Endodermal cell (in vitro differentiated cells): Measurements from ENCODE around the gene SORCS2. TPM values are rescaled to one million over a fixed set of nuclear protein-coding genes. Genes with fewer than 3 reads are reported as not detected.
A peak's percentile ranks its signal among the peaks of the same experiment; 100 is the strongest.

Experiments
- DNase-seq: peaks from one replicate; pipeline ENCODE4 v3.0.0-alpha.2; 2017
- H3K27ac ChIP-seq: 2 replicates; pipeline ENCODE4 v1.5.1; 2013; ENCODE audit warnings: mild to moderate bottlenecking, low read depth, low read length, moderate library complexity
- H3K27me3 ChIP-seq: 2 replicates; pipeline ENCODE4 v1.6.1; 2013; ENCODE audit warnings: mild to moderate bottlenecking, low read length, moderate library complexity; ENCODE audit not compliant: insufficient read depth, control insufficient read depth, poor library complexity, severe bottlenecking
- H3K36me3 ChIP-seq: 2 replicates; pipeline ENCODE4 v1.7.0; 2013; ENCODE audit warnings: mild to moderate bottlenecking, low read length, moderate library complexity; ENCODE audit not compliant: control insufficient read depth, insufficient read depth
- H3K4me1 ChIP-seq: one replicate; pipeline ENCODE4 v1.7.0; 2013; ENCODE audit warnings: low read length; ENCODE audit not compliant: control insufficient read depth, insufficient read depth
- H3K4me3 ChIP-seq: 2 replicates; pipeline ENCODE4 v1.5.1; 2013; ENCODE audit warnings: mild to moderate bottlenecking, low read length, moderate library complexity
- H3K9ac ChIP-seq: 2 replicates; pipeline ENCODE4 v1.6.1; 2013; ENCODE audit warnings: mild to moderate bottlenecking, low read length, moderate library complexity; ENCODE audit not compliant: poor library complexity, severe bottlenecking; ENCODE audit errors: extremely low read depth
- H3K9me3 ChIP-seq: 2 replicates; pipeline ENCODE4 v1.6.1; 2013; ENCODE audit warnings: mild to moderate bottlenecking, low read length, moderate library complexity; ENCODE audit not compliant: control insufficient read depth
- H3K27ac Mint-ChIP-seq: 2 replicates; pipeline ENCODE4 v1.8.0; 2020; ENCODE audit warnings: mixed read lengths
- H3K27me3 Mint-ChIP-seq: 2 replicates; pipeline ENCODE4 v1.8.0; 2021; ENCODE audit warnings: mild to moderate bottlenecking, mixed read lengths; ENCODE audit not compliant: insufficient read depth
- H3K36me3 Mint-ChIP-seq: 2 replicates; pipeline ENCODE4 v1.8.0; 2020; ENCODE audit warnings: low read depth, mixed read lengths
- H3K4me1 Mint-ChIP-seq: 2 replicates; pipeline ENCODE4 v1.8.0; 2020; ENCODE audit warnings: mixed read lengths
- H3K4me3 Mint-ChIP-seq: 2 replicates; pipeline ENCODE4 v1.8.0; 2020; ENCODE audit warnings: mild to moderate bottlenecking, moderate library complexity, mixed read lengths
- H3K9me3 Mint-ChIP-seq: 2 replicates; pipeline ENCODE4 v1.8.0; 2020; ENCODE audit warnings: mild to moderate bottlenecking, mixed read lengths
- CTCF ChIP-seq: fragments of 200-600 bp; sonication (generic); conservative IDR thresholded peaks from 2 replicates; pipeline ENCODE4 v1.5.0; 2021; ENCODE audit warnings: antibody characterized with exemption, mild to moderate bottlenecking
- WGBS, 2 experiments: methylation state at CpG; one replicate each; pipeline versions ENCODE4 v1.1.5 to v1.1.7; 2013; ENCODE audit warnings: missing lambda C conversion rate in 2 of 2, mixed read lengths in 1 of 2; ENCODE audit not compliant: insufficient coverage in 1 of 2, insufficient read length in 1 of 2; 5-methylcytosine and 5-hydroxymethylcytosine counted together
- total RNA-seq, 2 donors: library from RNA; stranded (reverse); fragmentation: NEBNext Ultra II Directional in 1 of 2; extraction: Animal tissue kit (Norgen Biotek cat#: 25700) in 1 of 2; gene quantifications; 2 replicates in 1 of 2; 3 replicates in 1 of 2; pipeline ENCODE4 v1.2.1, GENCODE V29; 2021

Gene SORCS2
- total RNA-seq, 2 donors from 2014 or later = 1.4 to 1.9 TPM

GRCh38 chr4:7505116-7505900, 313.0 kb downstream of the SORCS2 start:
- no peaks in the 10 kb centered on the region for H3K9me3 ChIP-seq
- H3K4me3 ChIP-seq = no peak overlapping the region
- no peak for TF ChIP-seq CTCF
- Mint-ChIP-seq H3K27me3 (no peaks in the 10 kb centered on the region), H3K27ac (no peak overlapping the region), H3K4me1 (no peaks in the 10 kb centered on the region), H3K36me3 (no peaks in the 10 kb centered on the region), H3K4me3 (no peak overlapping the region), H3K9me3 (no peaks in the 10 kb centered on the region)
- no peaks in the 10 kb centered on the region for H3K36me3 ChIP-seq
- H3K27ac ChIP-seq = peak overlapping the region; percentile 49
- H3K9ac ChIP-seq = no peak overlapping the region
- whole genome bisulfite sequencing, 2 experiments = 95% methylated on average over 21 to 25 of the region's 25 CpGs
- no peaks in the 10 kb centered on the region for H3K27me3 ChIP-seq
- no peaks in the 10 kb centered on the region for H3K4me1 ChIP-seq
- DNase-seq = no peak

- no peak overlapping the region for H3K4me3 Mint-ChIP-seq
- Histone ChIP-seq H3K36me3 (no peaks in the 10 kb centered on the region), H3K4me3 (no peak overlapping the region), H3K9me3 (no peaks in the 10 kb centered on the region), H3K27me3 (no peaks in the 10 kb centered on the region), H3K4me1 (no peaks in the 10 kb centered on the region), H3K9ac (no peak overlapping the region), H3K27ac (peak overlapping the region; percentile 49)
- H3K36me3 Mint-ChIP-seq = no peaks in the 10 kb centered on the region
- H3K27ac Mint-ChIP-seq = no peak overlapping the region
- TF ChIP-seq CTCF = no peak
- no peaks in the 10 kb centered on the region for H3K4me1 Mint-ChIP-seq
- H3K9me3 Mint-ChIP-seq = no peaks in the 10 kb centered on the region
- WGBS, 2 experiments = 89 to 92% methylated on average over 9 of the region's 9 CpGs
- DNase-seq = no peak
- H3K27me3 Mint-ChIP-seq = no peaks in the 10 kb centered on the region
These were observed 313.8 kb downstream of the SORCS2 start for GRCh38 chr4:7506119-7506518.

- Histone ChIP-seq H3K36me3 (no peaks in the 10 kb centered on the region), H3K9ac (no peak overlapping the region), H3K27ac (no peak overlapping the region), H3K4me3 (no peak overlapping the region), H3K4me1 (no peaks in the 10 kb centered on the region), H3K27me3 (no peaks in the 10 kb centered on the region), H3K9me3 (no peaks in the 10 kb centered on the region)
- no peak for DNase-seq
- Mint-ChIP-seq H3K36me3 (no peaks in the 10 kb centered on the region), H3K4me1 (no peaks in the 10 kb centered on the region), H3K4me3 (no peak overlapping the region), H3K9me3 (no peaks in the 10 kb centered on the region), H3K27ac (no peak overlapping the region), H3K27me3 (no peaks in the 10 kb centered on the region)
- WGBS, 2 experiments = 86 to 93% methylated on average over 3 of the region's 3 CpGs
- TF ChIP-seq CTCF = no peak
These were observed 314.2 kb downstream of the SORCS2 start for GRCh38 chr4:7506572-7506971.
